Measurements from ENCODE around the gene RPL19. TPM values are rescaled to one million over a fixed set of nuclear protein-coding genes. Genes with fewer than 3 reads are reported as not detected.

RPL19 gene
- total RNA-seq, 1 donor = 2,108 TPM

- TF ChIP-seq CTCF (IDR thresholded peaks at IDR 0.05; ENCODE audit: insufficient read depth, low read length) = peak; percentile 63
- no peak overlapping the region for H3K4me3 ChIP-seq (ENCODE audit: low read depth, low read length)
- DNase-seq (ENCODE audit: low read depth) = peak; percentile 45
Measured at GRCh38 chr17:39235555-39236449, 35.7 kb downstream of the RPL19 start.

- DNase-seq (ENCODE audit: low read depth) = no peak
- TF ChIP-seq CTCF (IDR thresholded peaks at IDR 0.05; ENCODE audit: insufficient read depth, low read length) = no peak
- H3K4me3 ChIP-seq (ENCODE audit: low read depth, low read length) = no peak overlapping the region
Measured at GRCh38 chr17:39236450-39236927, 36.4 kb downstream of the RPL19 start.

- H3K4me3 ChIP-seq (ENCODE audit: low read depth, low read length) = no peak overlapping the region
- TF ChIP-seq CTCF (IDR thresholded peaks at IDR 0.05; ENCODE audit: insufficient read depth, low read length) = no peak
- no peak for DNase-seq (ENCODE audit: low read depth)
Measured at GRCh38 chr17:39236981-39237441, 36.9 kb downstream of the RPL19 start.

- no peak for DNase-seq (ENCODE audit: low read depth)
- H3K4me3 ChIP-seq (ENCODE audit: low read depth, low read length) = no peak overlapping the region
- TF ChIP-seq CTCF (IDR thresholded peaks at IDR 0.05; ENCODE audit: insufficient read depth, low read length) = no peak
Measured at GRCh38 chr17:39237586-39237985, 37.5 kb downstream of the RPL19 start.

GRCh38 chr17:39238311-39238972 is 38.4 kb downstream of the RPL19 start:
- no peak for TF ChIP-seq CTCF (IDR thresholded peaks at IDR 0.05; ENCODE audit: insufficient read depth, low read length)
- no peak for DNase-seq (ENCODE audit: low read depth)
- no peak overlapping the region for H3K4me3 ChIP-seq (ENCODE audit: low read depth, low read length)

GRCh38 chr17:39239640-39240314 is 39.7 kb downstream of the RPL19 start:
- TF ChIP-seq CTCF (IDR thresholded peaks at IDR 0.05; ENCODE audit: insufficient read depth, low read length) = peak; percentile 57

More at GRCh38 chr17:39239640-39240314, 39.7 kb downstream of the RPL19 start:
- H3K4me3 ChIP-seq (ENCODE audit: low read depth, low read length) = no peak overlapping the region
- no peak for DNase-seq (ENCODE audit: low read depth)
